H1 (cell line): ENCODE data around the gene PDIA3. TPM values are rescaled to one million over a fixed set of nuclear protein-coding genes. Genes with fewer than 3 reads are reported as not detected.

Experiments used
- ASH2L ChIP-seq: fragments of 200-600, 300-600 bp; sonication (generic); IDR thresholded peaks from one replicate; pipeline ENCODE4 v1.7.1; 2017; ENCODE audit warnings: low read length
- EP300 ChIP-seq, 2 experiments: IDR thresholded peaks; 1 replicate in 1 of 2; 2 replicates in 1 of 2; pipeline ENCODE4 v1.6.1; 2011 to 2012; ENCODE audit warnings: low read depth in 2 of 2, low read length in 2 of 2, mild to moderate bottlenecking in 2 of 2, borderline replicate concordance in 1 of 2, inconsistent platforms in 1 of 2, moderate library complexity in 1 of 2
- GTF2F1 ChIP-seq: IDR thresholded peaks from 2 replicates; pipeline ENCODE4 v1.6.1; 2012; ENCODE audit warnings: low read depth, low read length, improper control_type of control experiment, borderline replicate concordance
- KDM5A ChIP-seq: fragments of 200-600 bp; IDR thresholded peaks from 2 replicates; pipeline ENCODE4 v1.7.1; 2012; ENCODE audit warnings: mild to moderate bottlenecking, low read length, inconsistent platforms, mixed read lengths
- PHF8 ChIP-seq: fragments of 200-600 bp; sonication (generic); conservative IDR thresholded peaks from 2 replicates; pipeline ENCODE4 v1.7.1; 2012; ENCODE audit warnings: low read depth, mild to moderate bottlenecking, inconsistent platforms, low read length, moderate library complexity
- TAF1 ChIP-seq: IDR thresholded peaks from 2 replicates; pipeline ENCODE4 v1.6.1; 2011; ENCODE audit warnings: mild to moderate bottlenecking, low read depth, low read length
- polyA plus RNA-seq, 7 experiments: library from polyadenylated mRNA; depleted of rRNA in 3 of 7; stranded (reverse) in 5 of 7; unstranded in 2 of 7; fragments of >200 nt in 5 of 7; fragments of 200-250 nt in 2 of 7; gene quantifications; 1 replicate in 5 of 7; 2 replicates in 1 of 7; 4 replicates in 1 of 7; pipeline versions ENCODE4 v1.2.1 to v1.2.3, GENCODE V29; 2011 to 2013; ENCODE audit warnings: missing spikeins in 2 of 7, mixed read lengths in 2 of 7
- total RNA-seq: library from RNA; stranded (reverse); fragmentation: NEBNext Ultra II Directional; extraction: Animal tissue kit (Norgen Biotek cat#: 25700); gene quantifications from 2 replicates; pipeline ENCODE4 v1.2.1, GENCODE V29; 2021

Gene PDIA3
- total and polyA plus RNA-seq, 2 of the 8 experiments (the other 6 are each of a cell fraction or from before 2014, with no cell fraction given), result 90.4 to 655 TPM

- TF ChIP-seq TAF1, result no peak
- no peak for TF ChIP-seq PHF8
- TF ChIP-seq GTF2F1, result no peak
- TF ChIP-seq KDM5A, result no peak
- no peak for TF ChIP-seq EP300 (IDR thresholded peaks at IDR 0.05; ENCODE audit: borderline replicate concordance in 1 of 2, low read depth in 2 of 2, low read length in 2 of 2)
- TF ChIP-seq ASH2L, result no peak
Measured at GRCh38 chr15:43794269-43795037, 48.2 kb downstream of the PDIA3 start (continued).
